Measurements from ENCODE around the gene VEPH1. TPM values are rescaled to one million over a fixed set of nuclear protein-coding genes. Genes with fewer than 3 reads are reported as not detected.

VEPH1 gene
- total RNA-seq, 5 donors from 2014 or later (not counting 1 experiment from before 2014, with no cell fraction given), result 0.33 to 0.67 (median 0.35) TPM; not detected in 2

DNA sequence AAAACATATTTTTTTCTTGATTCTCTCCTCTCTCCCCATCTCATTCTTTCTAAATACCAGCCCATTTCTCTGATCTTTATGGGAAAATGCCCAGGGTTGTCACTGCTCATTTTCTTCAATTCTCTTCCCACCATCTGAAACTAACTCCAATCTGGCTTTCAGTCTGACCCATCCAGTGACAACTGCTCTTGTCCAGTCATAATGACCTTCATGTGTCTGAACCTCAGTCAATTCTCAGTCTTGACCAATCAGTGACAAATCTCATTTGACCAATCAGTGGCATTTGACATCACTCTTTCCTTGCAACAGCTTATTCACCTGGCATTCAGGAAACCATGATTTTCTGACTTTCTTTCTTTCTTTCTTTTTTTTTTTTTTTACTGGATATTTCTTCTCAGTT lies 15.1 kb downstream of the VEPH1 start:
- no peaks in the 10 kb centered on the region for H3K36me3 Mint-ChIP-seq
- no peak for ATAC-seq (replicated peaks in 1 of 4)
- H3K9me3 ChIP-seq, result no peaks in the 10 kb centered on the region
- H3K27ac ChIP-seq (ENCODE audit: low read length), result no peak overlapping the region
- POLR2A ChIA-PET, result no interaction called here
- H3K4me1 Mint-ChIP-seq, result no peaks in the 10 kb centered on the region
- DNase-seq, result no peak
- no peak overlapping the region for H3K4me3 ChIP-seq (ENCODE audit: control insufficient read depth in 1 of 2, extremely low read depth in 1 of 2, low read length in 1 of 2)
- no peaks in the 10 kb centered on the region for H3K36me3 ChIP-seq (ENCODE audit: control insufficient read depth in 2 of 2, extremely low read depth in 1 of 2, insufficient read depth in 1 of 2, low read length in 1 of 2)
- H3K27ac Mint-ChIP-seq, result no peak overlapping the region
- H3K4me1 ChIP-seq (ENCODE audit: control insufficient read depth in 1 of 2, extremely low read depth in 1 of 2, insufficient read depth in 2 of 2, low read length in 2 of 2), result no peaks in the 10 kb centered on the region
- H3K9me3 Mint-ChIP-seq, result no peaks in the 10 kb centered on the region
- H3K27me3 Mint-ChIP-seq, result peaks cover 5 to 6% of the 10 kb centered on the region in 2 donors
- H3K4me3 Mint-ChIP-seq, result no peak overlapping the region
- H3K27me3 ChIP-seq (replicated peaks in 1 of 2; ENCODE audit: control insufficient read depth in 2 of 2, extremely low read depth in 1 of 2, insufficient read depth in 2 of 2, low read length in 1 of 2), result no peaks in the 10 kb centered on the region
- CTCF ChIA-PET, result no interaction called here

DNA sequence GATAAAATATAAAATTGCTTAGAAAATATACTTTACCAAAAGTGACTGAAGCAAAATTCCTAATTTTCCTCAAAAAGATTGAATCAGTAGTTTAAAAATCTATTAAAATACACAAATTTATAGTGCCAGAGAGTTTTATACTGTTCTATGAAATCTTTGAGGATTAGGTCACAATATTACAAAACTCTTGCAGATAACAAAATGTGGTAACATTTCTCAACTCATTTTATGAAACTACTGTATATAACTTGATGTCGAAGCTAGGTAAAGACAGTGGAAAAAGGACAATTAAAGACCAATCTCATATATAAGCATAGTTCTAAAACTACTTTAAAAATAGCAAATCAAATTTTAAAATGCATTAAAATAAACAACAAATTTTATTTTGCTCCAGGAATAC lies 15.9 kb downstream of the VEPH1 start:
- Mint-ChIP-seq H3K36me3 (no peaks in the 10 kb centered on the region), H3K27me3 (peaks cover 9 to 11% of the 10 kb centered on the region in 2 donors), H3K4me1 (no peaks in the 10 kb centered on the region), H3K4me3 (no peak overlapping the region), H3K27ac (no peak overlapping the region), H3K9me3 (no peaks in the 10 kb centered on the region)
- no peaks in the 10 kb centered on the region for H3K9me3 ChIP-seq
- DNase-seq (no peak), ATAC-seq (replicated peaks in 1 of 4) (no peak)
- no peaks in the 10 kb centered on the region for H3K27me3 ChIP-seq (replicated peaks in 1 of 2; ENCODE audit: control insufficient read depth in 2 of 2, extremely low read depth in 1 of 2, insufficient read depth in 2 of 2, low read length in 1 of 2)
- H3K27ac ChIP-seq (ENCODE audit: low read length), result no peak overlapping the region
- H3K4me3 ChIP-seq (ENCODE audit: control insufficient read depth in 1 of 2, extremely low read depth in 1 of 2, low read length in 1 of 2), result no peak overlapping the region
- ChIA-PET CTCF (no interaction called here), POLR2A (no interaction called here)
- no peaks in the 10 kb centered on the region for H3K36me3 ChIP-seq (ENCODE audit: control insufficient read depth in 2 of 2, extremely low read depth in 1 of 2, insufficient read depth in 1 of 2, low read length in 1 of 2)
- H3K4me1 ChIP-seq (ENCODE audit: control insufficient read depth in 1 of 2, extremely low read depth in 1 of 2, insufficient read depth in 2 of 2, low read length in 2 of 2), result no peaks in the 10 kb centered on the region
- WGBS (ENCODE audit: insufficient coverage), result no CpG with 5 or more reads among the region's 1 CpG

DNA sequence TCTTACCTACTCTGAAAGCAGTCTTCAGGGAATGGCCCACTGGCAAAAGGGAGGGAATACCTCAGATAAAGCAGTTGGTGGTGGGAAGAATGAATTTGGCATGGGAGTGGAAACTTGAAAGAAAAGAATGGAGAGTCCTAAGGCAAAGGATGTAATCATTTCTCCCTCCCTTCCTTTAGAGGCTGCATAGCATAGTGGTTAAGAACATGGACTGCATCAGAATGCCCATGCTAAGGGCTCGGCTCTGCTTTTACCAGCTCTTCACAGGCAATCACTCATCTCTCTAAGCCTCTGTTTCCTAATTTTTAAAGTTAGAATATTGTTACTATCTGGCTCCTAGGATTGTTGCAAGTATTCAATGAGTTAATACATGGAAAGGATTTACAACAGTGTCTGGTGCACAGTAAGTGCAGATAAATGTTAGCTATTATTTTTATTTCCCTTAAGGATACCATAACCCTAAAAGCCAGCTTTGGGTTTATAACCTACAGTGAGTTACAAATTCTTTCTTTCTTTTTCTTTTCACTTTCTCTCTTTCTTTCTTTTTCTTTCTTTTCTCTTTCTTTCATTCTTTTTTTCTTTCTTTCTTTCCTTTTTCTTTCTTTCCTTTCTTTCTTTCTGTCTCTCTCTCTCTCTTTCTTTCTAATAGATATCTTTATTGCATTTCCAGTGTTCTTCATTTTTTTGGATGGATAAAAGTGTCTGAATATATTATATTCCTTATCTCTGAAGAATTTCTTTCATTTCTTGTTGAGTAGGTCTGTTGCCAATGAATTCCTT lies 23.6 kb downstream of the VEPH1 start:
- Mint-ChIP-seq H3K9me3 (no peaks in the 10 kb centered on the region), H3K27me3 (peaks cover 4 to 13% of the 10 kb centered on the region in 2 donors), H3K36me3 (no peaks in the 10 kb centered on the region), H3K4me1 (no peaks in the 10 kb centered on the region), H3K4me3 (no peak overlapping the region), H3K27ac (no peak overlapping the region)
- ATAC-seq (replicated peaks in 1 of 4) (no peak), DNase-seq (no peak)
- POLR2A ChIA-PET, result no interaction called here
- H3K36me3 ChIP-seq (ENCODE audit: control insufficient read depth in 2 of 2, extremely low read depth in 1 of 2, insufficient read depth in 1 of 2, low read length in 1 of 2), result no peaks in the 10 kb centered on the region
- H3K27ac ChIP-seq (ENCODE audit: low read length), result no peak overlapping the region
- no CpG with 5 or more reads among the region's 1 CpG for WGBS (ENCODE audit: insufficient coverage)
- CTCF ChIA-PET, result no interaction called here
- no peaks in the 10 kb centered on the region for H3K4me1 ChIP-seq (ENCODE audit: control insufficient read depth in 1 of 2, extremely low read depth in 1 of 2, insufficient read depth in 2 of 2, low read length in 2 of 2)
- H3K27me3 ChIP-seq (replicated peaks in 1 of 2; ENCODE audit: control insufficient read depth in 2 of 2, extremely low read depth in 1 of 2, insufficient read depth in 2 of 2, low read length in 1 of 2), result no peaks in the 10 kb centered on the region
- H3K4me3 ChIP-seq (ENCODE audit: control insufficient read depth in 1 of 2, extremely low read depth in 1 of 2, low read length in 1 of 2), result no peak overlapping the region
- no peaks in the 10 kb centered on the region for H3K9me3 ChIP-seq

DNA sequence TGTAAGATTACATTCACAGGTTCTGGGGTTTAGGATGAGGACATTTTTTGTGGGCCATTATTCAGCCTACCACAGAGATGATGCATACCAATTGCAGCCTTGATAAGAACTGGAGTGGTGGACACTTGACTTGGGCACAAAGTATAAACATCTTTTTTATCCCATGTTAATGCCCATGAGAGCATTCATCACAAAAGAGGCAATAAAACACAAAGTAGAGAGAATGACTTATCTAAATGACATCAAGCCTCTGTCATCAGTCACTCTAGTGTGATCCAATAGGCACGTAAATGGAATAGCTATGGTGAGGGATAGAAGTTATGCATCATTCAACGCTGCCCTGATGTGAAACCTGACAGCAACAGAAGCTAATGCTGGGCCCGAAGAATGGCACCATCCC lies 25.8 kb downstream of the VEPH1 start:
- ChIA-PET POLR2A (no interaction called here), CTCF (no interaction called here)
- DNase-seq (no peak), ATAC-seq (replicated peaks in 1 of 4) (no peak)
- no peaks in the 10 kb centered on the region for H3K9me3 Mint-ChIP-seq
- no peak overlapping the region for H3K4me3 Mint-ChIP-seq
- Histone ChIP-seq H3K27me3 (replicated peaks in 1 of 2; ENCODE audit: control insufficient read depth in 2 of 2, extremely low read depth in 1 of 2, insufficient read depth in 2 of 2, low read length in 1 of 2) (no peaks in the 10 kb centered on the region), H3K36me3 (ENCODE audit: control insufficient read depth in 2 of 2, extremely low read depth in 1 of 2, insufficient read depth in 1 of 2, low read length in 1 of 2) (no peaks in the 10 kb centered on the region), H3K4me1 (ENCODE audit: control insufficient read depth in 1 of 2, extremely low read depth in 1 of 2, insufficient read depth in 2 of 2, low read length in 2 of 2) (no peaks in the 10 kb centered on the region), H3K27ac (ENCODE audit: low read length) (no peak overlapping the region), H3K4me3 (ENCODE audit: control insufficient read depth in 1 of 2, extremely low read depth in 1 of 2, low read length in 1 of 2) (no peak overlapping the region), H3K9me3 (no peaks in the 10 kb centered on the region)
- peaks cover under 1 to 3% of the 10 kb centered on the region in 2 donors for H3K27me3 Mint-ChIP-seq
- no CpG with 5 or more reads among the region's 3 CpGs for WGBS (ENCODE audit: insufficient coverage)
- no peaks in the 10 kb centered on the region for H3K4me1 Mint-ChIP-seq
- H3K36me3 Mint-ChIP-seq, result no peaks in the 10 kb centered on the region
- H3K27ac Mint-ChIP-seq, result no peak overlapping the region

DNA sequence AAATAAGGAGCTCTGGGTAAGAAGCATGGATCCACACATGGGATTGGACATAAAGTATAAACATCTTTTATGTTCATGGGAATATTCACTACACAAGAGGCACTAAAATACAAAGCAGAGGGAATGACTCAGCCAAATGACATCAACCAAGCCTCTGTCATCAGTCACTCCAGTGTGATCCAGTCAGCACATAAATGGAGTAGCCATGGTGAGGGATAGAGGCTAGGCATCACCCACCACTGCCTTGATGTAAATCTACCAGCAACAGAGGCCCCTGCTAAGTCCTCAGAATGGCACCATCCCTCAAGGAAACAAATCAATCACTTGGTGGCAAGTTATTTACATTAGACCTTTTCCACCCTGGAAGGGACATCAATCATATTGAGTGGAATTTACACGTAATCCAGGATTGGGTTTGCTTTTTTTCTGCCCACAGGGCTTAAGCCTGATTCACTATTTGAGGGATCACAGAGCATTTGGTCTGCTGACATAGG lies 27.2 kb downstream of the VEPH1 start:
- Histone ChIP-seq H3K4me1 (ENCODE audit: control insufficient read depth in 1 of 2, extremely low read depth in 1 of 2, insufficient read depth in 2 of 2, low read length in 2 of 2) (no peaks in the 10 kb centered on the region), H3K36me3 (ENCODE audit: control insufficient read depth in 2 of 2, extremely low read depth in 1 of 2, insufficient read depth in 1 of 2, low read length in 1 of 2) (no peaks in the 10 kb centered on the region), H3K27me3 (replicated peaks in 1 of 2; ENCODE audit: control insufficient read depth in 2 of 2, extremely low read depth in 1 of 2, insufficient read depth in 2 of 2, low read length in 1 of 2) (no peaks in the 10 kb centered on the region), H3K9me3 (no peaks in the 10 kb centered on the region), H3K27ac (ENCODE audit: low read length) (no peak overlapping the region), H3K4me3 (ENCODE audit: control insufficient read depth in 1 of 2, extremely low read depth in 1 of 2, low read length in 1 of 2) (no peak overlapping the region)
- ChIA-PET CTCF (no interaction called here), POLR2A (no interaction called here)
- H3K9me3 Mint-ChIP-seq, result no peaks in the 10 kb centered on the region
- peaks cover 0 to 3% of the 10 kb centered on the region in 2 donors for H3K27me3 Mint-ChIP-seq
- 83% methylated on average over 1 of the region's 1 CpG for WGBS (ENCODE audit: insufficient coverage)
- no peak for DNase-seq
- H3K36me3 Mint-ChIP-seq, result no peaks in the 10 kb centered on the region
- H3K4me3 Mint-ChIP-seq, result no peak overlapping the region
- no peaks in the 10 kb centered on the region for H3K4me1 Mint-ChIP-seq
- no peak for ATAC-seq (replicated peaks in 1 of 4)
- H3K27ac Mint-ChIP-seq, result no peak overlapping the region

DNA sequence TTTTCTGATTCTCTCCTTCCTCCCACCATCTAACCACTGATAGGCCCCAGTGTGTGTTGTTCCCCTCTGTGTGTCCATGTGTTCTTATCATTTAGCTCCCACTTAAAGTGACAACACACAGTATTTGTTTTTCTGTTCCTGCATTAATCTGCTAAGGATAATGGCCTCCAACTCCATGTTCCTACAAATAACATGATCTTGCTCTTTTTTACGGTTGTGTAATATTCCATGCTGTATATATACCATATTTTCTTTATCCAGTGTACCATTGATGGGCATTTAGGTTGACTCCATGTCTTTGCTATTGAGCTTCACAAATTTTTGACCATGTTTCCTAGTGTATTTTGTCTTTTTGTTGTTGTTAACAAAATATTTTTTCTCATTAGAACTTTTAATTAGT lies 30.6 kb downstream of the VEPH1 start:
- WGBS (ENCODE audit: insufficient coverage), result no CpG with 5 or more reads among the region's 1 CpG
- Mint-ChIP-seq H3K9me3 (no peaks in the 10 kb centered on the region), H3K4me1 (no peaks in the 10 kb centered on the region), H3K36me3 (no peaks in the 10 kb centered on the region), H3K27me3 (no peaks in the 10 kb centered on the region), H3K27ac (no peak overlapping the region), H3K4me3 (no peak overlapping the region)
- Histone ChIP-seq H3K4me1 (ENCODE audit: control insufficient read depth in 1 of 2, extremely low read depth in 1 of 2, insufficient read depth in 2 of 2, low read length in 2 of 2) (no peaks in the 10 kb centered on the region), H3K27ac (ENCODE audit: low read length) (no peak overlapping the region), H3K4me3 (ENCODE audit: control insufficient read depth in 1 of 2, extremely low read depth in 1 of 2, low read length in 1 of 2) (no peak overlapping the region), H3K27me3 (replicated peaks in 1 of 2; ENCODE audit: control insufficient read depth in 2 of 2, extremely low read depth in 1 of 2, insufficient read depth in 2 of 2, low read length in 1 of 2) (no peaks in the 10 kb centered on the region), H3K9me3 (no peaks in the 10 kb centered on the region), H3K36me3 (ENCODE audit: control insufficient read depth in 2 of 2, extremely low read depth in 1 of 2, insufficient read depth in 1 of 2, low read length in 1 of 2) (no peaks in the 10 kb centered on the region)
- no peak for ATAC-seq (replicated peaks in 1 of 4)
- DNase-seq, result no peak
- POLR2A ChIA-PET, result no interaction called here
- CTCF ChIA-PET, result interaction anchor here (0.7 to 0.9 kb wide), 2 partner anchors 9 to 342 kb away, joined by 3 to 4 read pairs; no protein-coding TSS in a partner anchor

DNA sequence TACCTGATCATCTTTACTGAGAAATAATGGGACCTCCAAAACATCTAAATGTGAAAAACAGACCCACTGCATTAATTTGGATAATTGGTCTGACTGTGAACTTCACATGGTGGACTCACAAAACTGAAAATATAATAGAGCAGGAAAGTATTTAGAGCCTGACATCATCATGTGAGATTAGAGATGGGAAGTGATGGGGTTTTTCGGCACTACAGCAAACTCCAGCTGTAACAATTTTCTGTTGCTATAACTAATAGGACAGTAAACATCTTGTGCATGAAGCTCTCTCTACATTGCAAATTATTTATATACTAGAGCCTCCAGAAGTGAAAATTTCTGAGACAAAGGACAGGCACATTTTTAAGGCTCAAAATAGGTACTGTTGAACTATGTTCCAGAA lies 32.2 kb downstream of the VEPH1 start:
- Mint-ChIP-seq H3K36me3 (no peaks in the 10 kb centered on the region), H3K4me1 (no peaks in the 10 kb centered on the region), H3K9me3 (no peaks in the 10 kb centered on the region), H3K4me3 (no peak overlapping the region), H3K27me3 (peaks cover 0 to 6% of the 10 kb centered on the region in 2 donors), H3K27ac (no peak overlapping the region)
- ATAC-seq (replicated peaks in 1 of 4) (no peak), DNase-seq (no peak)
- H3K9me3 ChIP-seq, result no peaks in the 10 kb centered on the region
- H3K4me1 ChIP-seq (ENCODE audit: control insufficient read depth in 1 of 2, extremely low read depth in 1 of 2, insufficient read depth in 2 of 2, low read length in 2 of 2), result no peaks in the 10 kb centered on the region
- no CpG with 5 or more reads among the region's 1 CpG for WGBS (ENCODE audit: insufficient coverage)
- no peak overlapping the region for H3K4me3 ChIP-seq (ENCODE audit: control insufficient read depth in 1 of 2, extremely low read depth in 1 of 2, low read length in 1 of 2)
- H3K27ac ChIP-seq (ENCODE audit: low read length), result no peak overlapping the region
- H3K36me3 ChIP-seq (ENCODE audit: control insufficient read depth in 2 of 2, extremely low read depth in 1 of 2, insufficient read depth in 1 of 2, low read length in 1 of 2), result no peaks in the 10 kb centered on the region
- CTCF ChIA-PET, result no interaction called here
- POLR2A ChIA-PET, result no interaction called here
- H3K27me3 ChIP-seq (replicated peaks in 1 of 2; ENCODE audit: control insufficient read depth in 2 of 2, extremely low read depth in 1 of 2, insufficient read depth in 2 of 2, low read length in 1 of 2), result no peaks in the 10 kb centered on the region
